K562 (cell line): ENCODE measurements around the gene NUP43. TPM values are rescaled to one million over a fixed set of nuclear protein-coding genes. Genes with fewer than 3 reads are reported as not detected.

ENCODE experiments used
- BCLAF1 ChIP-seq, 2 experiments: fragments of 450-650 bp in 1 of 2; IDR thresholded peaks; 2 replicates each; pipeline ENCODE4 v1.6.1; 2011 to 2017; ENCODE audit warnings: low read depth in 2 of 2, antibody characterized with exemption in 1 of 2, borderline replicate concordance in 1 of 2, low read length in 1 of 2, mild to moderate bottlenecking in 1 of 2, mixed read lengths in 1 of 2; ENCODE audit not compliant: control insufficient read depth in 1 of 2
- DDX20 ChIP-seq: fragments of 450-650 bp; IDR thresholded peaks from 2 replicates; pipeline ENCODE4 v1.6.1; 2016; ENCODE audit warnings: missing genetic modification characterization, low read depth, mild to moderate bottlenecking, missing compliant biosample characterization, moderate library complexity
- EGR1 ChIP-seq: fragments of 450-650 bp; conservative IDR thresholded peaks from 2 replicates; pipeline ENCODE4 v1.6.1; 2017; ENCODE audit warnings: mild to moderate bottlenecking
- FOXA3 ChIP-seq, 2 experiments: fragments of 450-650 bp in 1 of 2; sonication (generic) in 1 of 2; formaldehyde crosslinking; IDR thresholded peaks in 1 of 2; conservative IDR thresholded peaks in 1 of 2; 2 replicates each; pipeline versions ENCODE4 v1.4.0 to v1.8.0; 2020 to 2022; ENCODE audit warnings: mild to moderate bottlenecking in 2 of 2, missing genetic modification reagents in 1 of 2
- MCM2 ChIP-seq: fragments of 450-650 bp; IDR thresholded peaks from 2 replicates; pipeline ENCODE4 v1.6.1; 2017; ENCODE audit warnings: low read depth, mild to moderate bottlenecking
- MEF2D ChIP-seq: conservative IDR thresholded peaks from 2 replicates; pipeline ENCODE4 v1.6.1; 2016; ENCODE audit warnings: low read depth, missing genetic modification characterization, missing compliant biosample characterization
- MYNN ChIP-seq, 2 experiments: sonication (generic); formaldehyde crosslinking in 1 of 2; IDR thresholded peaks; 2 replicates each; pipeline versions ENCODE4 v1.5.0 to v1.6.1; 2016 to 2020; ENCODE audit warnings: antibody characterized with exemption in 1 of 2, missing genetic modification reagents in 1 of 2
- NR2C1 ChIP-seq, 2 experiments: fragments of 450-650 bp; IDR thresholded peaks; 2 replicates each; pipeline ENCODE4 v1.6.1; 2017; ENCODE audit warnings: mild to moderate bottlenecking in 2 of 2, antibody characterized with exemption in 1 of 2, inconsistent platforms in 1 of 2, missing compliant biosample characterization in 1 of 2, missing genetic modification characterization in 1 of 2
- PHF8 ChIP-seq: fragments of 200-600 bp; sonication (generic); IDR thresholded peaks from 2 replicates; pipeline ENCODE4 v1.6.1; 2012; ENCODE audit warnings: mixed run types, mild to moderate bottlenecking, inconsistent platforms, low read length, moderate library complexity, borderline replicate concordance
- PPARD ChIP-seq: fragments of 250-450 bp; sonication (Bioruptor Pico); IDR thresholded peaks from 2 replicates; pipeline ENCODE4 v1.8.0; 2022; ENCODE audit warnings: inconsistent platforms, mild to moderate bottlenecking, moderate library complexity
- RFX7 ChIP-seq: fragments of 250-450 bp; sonication (Bioruptor Pico); IDR thresholded peaks from 2 replicates; pipeline ENCODE4 v1.5.1; 2021; ENCODE audit warnings: mild to moderate bottlenecking
- SAFB ChIP-seq: fragments of 200-400 bp; formaldehyde crosslinking; IDR thresholded peaks from 2 replicates; pipeline ENCODE4 v1.6.1; 2017; ENCODE audit warnings: low read depth, low read length, borderline replicate concordance
- SIX5 ChIP-seq, 2 experiments: IDR thresholded peaks; 2 replicates each; pipeline ENCODE4 v1.6.1; 2011; ENCODE audit warnings: low read length in 2 of 2, borderline replicate concordance in 1 of 2, low read depth in 1 of 2, mild to moderate bottlenecking in 1 of 2, moderate library complexity in 1 of 2; ENCODE audit not compliant: insufficient read depth in 1 of 2
- SMAD1 ChIP-seq: fragments of 150-350 bp; IDR thresholded peaks from 2 replicates; pipeline ENCODE4 v1.6.1; 2014; ENCODE audit warnings: low read length, low read depth; ENCODE audit not compliant: partially characterized antibody
- ZNF253 ChIP-seq: fragments of 250-450 bp; sonication (Bioruptor Pico); conservative IDR thresholded peaks from 2 replicates; pipeline ENCODE4 v1.6.1; 2021; ENCODE audit warnings: mild to moderate bottlenecking
- polyA plus RNA-seq, 8 experiments: library from polyadenylated mRNA; depleted of rRNA in 4 of 8; stranded (reverse) in 5 of 8; unstranded in 3 of 8; fragments of >200 nt; fragmentation: Nextera tagmentation in 2 of 8; fragmentation: Illumina TruSeq in 1 of 8; extraction: Ambion mirVana in 2 of 8; extraction: Trizol in 1 of 8; gene quantifications; 2 replicates each; pipeline versions ENCODE4 v1.2.1 to v1.2.3, GENCODE V29; 2011 to 2014; ENCODE audit warnings: inconsistent platforms in 1 of 8, missing spikeins in 1 of 8
- total RNA-seq, 7 experiments: library from RNA; depleted of rRNA in 6 of 7; stranded (reverse); fragments of >200 nt in 6 of 7; fragmentation: Illumina TruSeq in 2 of 7; extraction: Trizol in 2 of 7; gene quantifications; 2 replicates each; pipeline versions ENCODE4 v1.2.1 to v1.2.3, GENCODE V29; 2011 to 2021; ENCODE audit warnings: low replicate concordance in 1 of 7
- TF ChIP-seq, protein P1 (sequence below): sonication (generic); formaldehyde crosslinking; IDR thresholded peaks from 2 replicates; pipeline ENCODE4 v1.8.0; 2022; ENCODE audit warnings: mild to moderate bottlenecking, missing genetic modification reagents, borderline replicate concordance
- TF ChIP-seq, protein P2 (sequence below): fragments of 450-650 bp; IDR thresholded peaks from 2 replicates; pipeline ENCODE4 v1.6.1; 2018; ENCODE audit warnings: mild to moderate bottlenecking, low read depth; ENCODE audit not compliant: partially characterized antibody
- TF ChIP-seq, protein P3 (sequence below): sonication (generic); formaldehyde crosslinking; IDR thresholded peaks from 2 replicates; pipeline ENCODE4 v1.8.0; 2022; ENCODE audit warnings: mild to moderate bottlenecking, low read depth, missing genetic modification reagents

Gene NUP43
- total and polyA plus RNA-seq, 9 of the 15 experiments (the other 6 are each of a cell fraction or from before 2014, with no cell fraction given) = 28.9 to 136 (median 67.4) TPM

DNA sequence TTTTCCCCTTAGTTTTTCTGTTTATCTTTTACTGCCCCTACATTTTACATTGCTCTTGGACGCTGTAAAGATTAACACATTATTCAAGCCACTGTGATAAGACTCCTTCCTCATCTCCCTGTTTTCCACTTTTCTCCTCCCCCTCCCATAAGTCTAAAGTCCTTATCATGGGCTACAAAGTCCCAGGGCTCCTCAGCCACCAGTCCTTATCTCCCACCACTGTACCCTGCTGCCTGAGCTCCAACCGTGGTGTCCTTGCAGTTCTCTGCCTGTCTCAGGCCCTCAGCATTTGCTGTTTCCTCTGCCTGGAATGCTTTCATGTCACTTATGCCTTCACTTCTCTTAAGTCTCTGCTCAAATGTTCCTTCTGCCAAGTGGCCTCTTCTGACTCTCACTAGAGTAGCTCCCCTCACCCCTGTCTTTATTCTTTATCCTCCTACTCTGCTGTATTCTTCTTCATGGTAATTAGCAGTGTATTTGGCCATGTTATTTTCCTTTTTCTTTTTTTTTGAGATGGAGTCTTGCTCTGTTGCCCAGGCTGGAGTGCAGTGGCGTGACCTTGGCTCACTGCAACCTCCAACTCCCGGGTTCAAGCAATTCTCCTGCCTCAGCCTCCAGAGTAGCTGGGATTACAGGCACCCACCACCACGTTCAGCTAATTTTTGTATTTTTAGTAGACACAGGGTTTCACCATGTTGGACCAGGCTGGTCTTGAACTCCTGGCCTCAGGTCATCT, 17.7 kb downstream of the NUP43 start (continued):
- no peak for TF ChIP-seq NR2C1 (IDR thresholded peaks at IDR 0.05)
- no peak for TF ChIP-seq NR2C1 (tag; IDR thresholded peaks at IDR 0.05)
- TF ChIP-seq, protein P1, sequence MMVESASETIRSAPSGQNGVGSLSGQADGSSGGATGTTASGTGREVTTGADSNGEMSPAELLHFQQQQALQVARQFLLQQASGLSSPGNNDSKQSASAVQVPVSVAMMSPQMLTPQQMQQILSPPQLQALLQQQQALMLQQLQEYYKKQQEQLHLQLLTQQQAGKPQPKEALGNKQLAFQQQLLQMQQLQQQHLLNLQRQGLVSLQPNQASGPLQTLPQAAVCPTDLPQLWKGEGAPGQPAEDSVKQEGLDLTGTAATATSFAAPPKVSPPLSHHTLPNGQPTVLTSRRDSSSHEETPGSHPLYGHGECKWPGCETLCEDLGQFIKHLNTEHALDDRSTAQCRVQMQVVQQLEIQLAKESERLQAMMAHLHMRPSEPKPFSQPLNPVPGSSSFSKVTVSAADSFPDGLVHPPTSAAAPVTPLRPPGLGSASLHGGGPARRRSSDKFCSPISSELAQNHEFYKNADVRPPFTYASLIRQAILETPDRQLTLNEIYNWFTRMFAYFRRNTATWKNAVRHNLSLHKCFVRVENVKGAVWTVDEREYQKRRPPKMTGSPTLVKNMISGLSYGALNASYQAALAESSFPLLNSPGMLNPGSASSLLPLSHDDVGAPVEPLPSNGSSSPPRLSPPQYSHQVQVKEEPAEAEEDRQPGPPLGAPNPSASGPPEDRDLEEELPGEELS (CRISPR knock-in tag) = no peak
- no peak for TF ChIP-seq RFX7 (CRISPR knock-in tag)
- no peak for TF ChIP-seq ZNF253 (CRISPR knock-in tag)
- TF ChIP-seq, protein P2, sequence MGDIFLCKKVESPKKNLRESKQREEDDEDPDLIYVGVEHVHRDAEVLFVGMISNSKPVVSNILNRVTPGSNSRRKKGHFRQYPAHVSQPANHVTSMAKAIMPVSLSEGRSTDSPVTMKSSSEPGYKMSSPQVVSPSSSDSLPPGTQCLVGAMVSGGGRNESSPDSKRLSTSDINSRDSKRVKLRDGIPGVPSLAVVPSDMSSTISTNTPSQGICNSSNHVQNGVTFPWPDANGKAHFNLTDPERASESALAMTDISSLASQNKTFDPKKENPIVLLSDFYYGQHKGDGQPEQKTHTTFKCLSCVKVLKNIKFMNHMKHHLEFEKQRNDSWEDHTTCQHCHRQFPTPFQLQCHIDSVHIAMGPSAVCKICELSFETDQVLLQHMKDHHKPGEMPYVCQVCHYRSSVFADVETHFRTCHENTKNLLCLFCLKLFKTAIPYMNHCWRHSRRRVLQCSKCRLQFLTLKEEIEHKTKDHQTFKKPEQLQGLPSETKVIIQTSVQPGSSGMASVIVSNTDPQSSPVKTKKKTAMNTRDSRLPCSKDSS = no peak
- TF ChIP-seq EGR1 = no peak
- TF ChIP-seq PPARD (CRISPR knock-in tag) = no peak
- TF ChIP-seq SMAD1 = no peak
- TF ChIP-seq, protein P3, sequence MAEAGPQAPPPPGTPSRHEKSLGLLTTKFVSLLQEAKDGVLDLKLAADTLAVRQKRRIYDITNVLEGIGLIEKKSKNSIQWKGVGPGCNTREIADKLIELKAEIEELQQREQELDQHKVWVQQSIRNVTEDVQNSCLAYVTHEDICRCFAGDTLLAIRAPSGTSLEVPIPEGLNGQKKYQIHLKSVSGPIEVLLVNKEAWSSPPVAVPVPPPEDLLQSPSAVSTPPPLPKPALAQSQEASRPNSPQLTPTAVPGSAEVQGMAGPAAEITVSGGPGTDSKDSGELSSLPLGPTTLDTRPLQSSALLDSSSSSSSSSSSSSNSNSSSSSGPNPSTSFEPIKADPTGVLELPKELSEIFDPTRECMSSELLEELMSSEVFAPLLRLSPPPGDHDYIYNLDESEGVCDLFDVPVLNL = no peak
- no peak for TF ChIP-seq MEF2D (tag)
- no peak; the same call in 1 of the 2 replicates for TF ChIP-seq PHF8
- TF ChIP-seq DDX20 = no peak
- no peak; a peak in 1 of 4 replicates for TF ChIP-seq FOXA3 (CRISPR knock-in tag; conservative IDR thresholded peaks at IDR 0.05 in 1 of 2, IDR thresholded peaks at IDR 0.05 in 1 of 2)
- peak; percentile 79 for TF ChIP-seq MYNN (IDR thresholded peaks at IDR 0.05)
- no peak for TF ChIP-seq MYNN (CRISPR knock-in tag; IDR thresholded peaks at IDR 0.05)
- no peak for TF ChIP-seq SAFB
- peak; percentile 40 to 85; a peak in 1 of 4 replicates for TF ChIP-seq BCLAF1 (IDR thresholded peaks at IDR 0.05; ENCODE audit: borderline replicate concordance in 1 of 2, control insufficient read depth in 1 of 2, low read depth in 2 of 2, low read length in 1 of 2)
- TF ChIP-seq SIX5 (IDR thresholded peaks at IDR 0.05; ENCODE audit: borderline replicate concordance in 1 of 2, insufficient read depth in 1 of 2, low read depth in 1 of 2, low read length in 2 of 2) = no peak
- TF ChIP-seq MCM2 = no peak
